ENCODE data around the gene PTPRN2. TPM values are rescaled to one million over a fixed set of nuclear protein-coding genes. Genes with fewer than 3 reads are reported as not detected.
"Not testable (repeated sequence)": the region's sequence is repeated elsewhere in the genome, so short reads cannot be mapped to it uniquely, and the experiment has no call there.

Gene PTPRN2
- total and polyA plus RNA-seq, 8 donors, result 4.9 to 136 (median 46.8) TPM

GRCh38 chr7:158354861-158355260 lies 232.8 kb downstream of the PTPRN2 start:
- Histone ChIP-seq H3K9me3 (peaks cover 0 to 23% (median 11%) of the 10 kb centered on the region in 4 donors), H3K36me3 (no peaks in the 10 kb centered on the region), H3K27ac (no peak overlapping the region), H3K4me1 (peaks cover 0 to 4% (median 0%) of the 10 kb centered on the region in 4 donors), H3K27me3 (no peaks in the 10 kb centered on the region), H3K4me3 (no peak overlapping the region)
- WGBS, 5 donors, result 85 to 91% (median 88%) methylated on average over 3 of the region's 3 CpGs
- no peak for TF ChIP-seq CTCF (IDR thresholded peaks at IDR 0.05)
- no peak for TF ChIP-seq EP300 (IDR thresholded peaks at IDR 0.05)
- no peak for TF ChIP-seq POLR2AphosphoS5 (IDR thresholded peaks at IDR 0.05)
- TF ChIP-seq POLR2A (IDR thresholded peaks at IDR 0.05), result no peak
- DNase-seq, result no peak
- intact Hi-C loops (cut with DNase I; ENCODE audit: low total_unique reads), result no loop called here

GRCh38 chr7:158353606-158354570 lies 233.7 kb downstream of the PTPRN2 start:
- no peak overlapping the region for H3K4me3 ChIP-seq
- peaks cover 0 to 23% (median 11%) of the 10 kb centered on the region in 4 donors for H3K9me3 ChIP-seq
- 59 to 72% (median 65%) methylated on average over 11 to 12 of the region's 12 CpGs for WGBS, 5 donors
- no peak overlapping the region for H3K27ac ChIP-seq
- intact Hi-C loops (cut with DNase I; ENCODE audit: low total_unique reads), result no loop called here
- TF ChIP-seq POLR2AphosphoS5 (IDR thresholded peaks at IDR 0.05), result no peak
- TF ChIP-seq POLR2A (IDR thresholded peaks at IDR 0.05), result no peak
- no peak for TF ChIP-seq CTCF (IDR thresholded peaks at IDR 0.05)
- TF ChIP-seq EP300 (IDR thresholded peaks at IDR 0.05), result no peak
- no peak for DNase-seq
- H3K27me3 ChIP-seq, result no peaks in the 10 kb centered on the region
- H3K36me3 ChIP-seq, result no peaks in the 10 kb centered on the region
- H3K4me1 ChIP-seq, result peaks cover 0 to 4% (median 0%) of the 10 kb centered on the region in 4 donors

- H3K4me3 ChIP-seq; DNase-seq; H3K4me1 ChIP-seq; H3K27me3 ChIP-seq; intact Hi-C loops (cut with DNase I; ENCODE audit: low total_unique reads); H3K27ac ChIP-seq; H3K36me3 ChIP-seq: not testable (repeated sequence)
- 82 to 90% (median 87%) methylated on average over 20 to 30 of the region's 30 CpGs for WGBS, 5 donors
- H3K9me3 ChIP-seq, result peaks cover 0 to 23% (median 11%) of the 10 kb centered on the region in 4 donors
These were observed 235.5 kb downstream of the PTPRN2 start for GRCh38 chr7:158351899-158352729.

GRCh38 chr7:158351481-158351880 lies 236.1 kb downstream of the PTPRN2 start:
- Histone ChIP-seq H3K27me3 (no peaks in the 10 kb centered on the region), H3K4me3 (no peak overlapping the region), H3K4me1 (peaks cover 0 to 4% (median 0%) of the 10 kb centered on the region in 4 donors), H3K36me3 (no peaks in the 10 kb centered on the region), H3K27ac (no peak overlapping the region), H3K9me3 (peaks cover 0 to 23% (median 11%) of the 10 kb centered on the region in 4 donors)
- DNase-seq, result no peak
- intact Hi-C loops (cut with DNase I; ENCODE audit: low total_unique reads), result no loop called here
- 74 to 85% (median 80%) methylated on average over 9 of the region's 9 CpGs for WGBS, 5 donors
- TF ChIP-seq EP300 (IDR thresholded peaks at IDR 0.05) (no peak), POLR2A (IDR thresholded peaks at IDR 0.05) (no peak), POLR2AphosphoS5 (IDR thresholded peaks at IDR 0.05) (no peak), CTCF (IDR thresholded peaks at IDR 0.05) (no peak)
